NOMO-1 treated with dmso at 0.1 percent for 144 hours (cell line): ENCODE measurements around the gene SHB.
"Not testable (repeated sequence)": the region's sequence is repeated elsewhere in the genome, so short reads cannot be mapped to it uniquely, and the experiment has no call there.

Experiments used
- DNase-seq: peaks from one replicate; lab custom pipeline; 2025; ENCODE audit not compliant: unreplicated experiment; lab: John Stamatoyannopoulos, UW

Gene SHB

DNA sequence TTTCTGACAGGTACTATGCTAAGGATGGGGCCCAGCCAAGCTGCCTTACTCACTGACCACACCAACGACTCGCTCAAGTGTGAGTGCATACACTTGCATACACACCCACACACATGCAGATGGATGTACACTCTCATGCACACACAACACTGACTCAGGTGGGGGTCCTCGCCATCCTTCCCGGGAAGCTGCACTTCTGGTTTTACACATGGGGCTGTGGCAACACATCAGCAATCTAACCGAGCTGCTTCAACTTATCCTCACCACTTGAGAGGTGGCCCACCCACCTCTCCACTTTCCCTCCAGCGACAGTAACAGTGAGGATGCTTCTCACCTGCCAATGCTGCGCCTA is 97.9 kb downstream of the SHB start:
- no peak for DNase-seq

DNA sequence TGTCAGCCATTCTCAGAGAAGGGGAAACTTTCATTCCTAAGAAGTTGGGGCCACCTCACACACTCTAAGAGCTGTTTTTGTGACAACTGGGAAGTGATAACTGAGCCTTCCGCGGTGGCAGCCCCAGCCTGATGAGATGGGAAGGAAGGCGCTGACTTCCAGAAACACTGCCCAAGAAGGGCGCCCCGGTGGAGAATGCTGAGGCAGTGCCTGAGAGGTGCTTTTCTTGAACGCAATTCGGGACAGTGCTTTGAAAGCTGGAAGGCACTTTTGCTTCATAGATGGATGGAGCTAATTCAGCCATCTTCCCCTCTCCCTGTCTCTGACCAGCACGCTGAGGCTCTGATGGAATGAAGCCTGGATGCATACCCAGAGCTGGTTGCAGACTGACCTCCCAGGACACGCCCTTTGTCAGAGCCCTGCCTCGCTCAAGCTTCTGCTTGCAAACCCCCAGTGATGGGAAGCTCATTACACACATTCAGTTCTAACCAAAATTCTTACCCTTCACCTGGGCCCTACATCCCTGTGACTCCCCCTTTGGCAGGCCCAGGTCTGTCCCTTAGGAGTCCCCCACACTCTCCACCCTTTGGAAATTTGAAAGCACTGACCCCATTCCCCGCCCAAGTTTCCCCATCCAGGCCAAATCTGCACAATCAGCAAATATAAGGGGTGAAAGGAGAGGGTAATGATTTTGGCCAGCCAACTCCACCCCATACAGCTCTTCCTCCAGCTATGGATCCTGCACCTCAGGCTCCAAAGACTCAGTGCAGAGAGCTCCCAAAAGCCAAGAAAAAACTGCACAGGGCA is 98.5 kb downstream of the SHB start:
- DNase-seq: no peak

DNA sequence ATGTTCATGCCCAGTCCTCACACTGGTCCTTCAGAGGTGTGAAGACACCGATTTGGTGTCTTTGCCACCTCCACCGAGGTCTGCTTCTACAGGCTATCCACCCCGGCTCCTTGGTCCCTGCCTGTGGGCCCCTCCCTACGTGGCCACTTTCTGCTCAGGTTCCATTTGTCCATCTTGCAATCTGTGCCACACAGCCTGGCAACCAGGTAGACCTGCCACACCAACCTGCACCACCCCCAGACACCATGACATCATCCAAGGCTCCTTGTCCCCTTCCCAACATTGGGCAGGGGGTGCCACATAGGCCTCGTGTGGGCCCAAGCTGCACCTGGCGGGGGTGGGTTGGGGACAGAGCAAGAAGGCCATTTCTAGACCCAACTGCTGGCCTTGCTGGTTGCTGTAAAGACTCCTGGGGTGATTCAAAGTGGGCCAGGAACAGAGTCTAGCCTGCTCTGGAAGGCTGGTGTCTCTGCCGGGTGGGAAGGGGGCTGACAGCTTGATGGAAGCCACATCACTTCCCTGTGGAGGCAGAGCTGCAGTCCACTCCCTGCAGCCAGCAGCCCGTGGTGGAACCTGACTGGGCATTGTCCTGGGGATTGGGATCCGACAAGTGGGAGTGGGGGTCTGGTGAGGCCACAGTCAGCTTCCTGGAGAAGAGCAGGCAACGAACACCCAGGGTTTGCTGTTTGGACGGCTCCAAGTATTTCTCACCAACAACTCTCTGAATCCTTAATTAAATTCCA is 99.3 kb downstream of the SHB start:
- DNase-seq: no peak

DNA sequence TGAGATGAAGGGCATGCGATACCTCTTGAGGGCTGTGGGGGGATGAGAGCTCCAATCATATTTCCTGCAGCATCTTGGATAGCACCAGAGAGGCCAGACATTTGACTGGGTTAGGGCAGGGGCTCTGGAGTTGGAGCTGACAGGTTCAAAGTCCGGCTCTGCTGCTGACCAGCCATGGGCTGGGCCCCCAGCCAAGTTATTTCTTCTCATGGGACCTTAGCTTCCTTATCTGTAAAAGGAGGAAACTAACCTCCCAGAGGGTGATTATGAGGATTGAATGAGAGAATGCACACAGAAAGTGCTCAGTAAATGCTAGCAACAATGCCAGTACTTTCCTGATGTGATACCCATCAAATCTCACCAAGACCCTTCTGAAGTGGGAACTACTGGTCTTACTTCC is 99.9 kb downstream of the SHB start:
- DNase-seq: no peak

DNA sequence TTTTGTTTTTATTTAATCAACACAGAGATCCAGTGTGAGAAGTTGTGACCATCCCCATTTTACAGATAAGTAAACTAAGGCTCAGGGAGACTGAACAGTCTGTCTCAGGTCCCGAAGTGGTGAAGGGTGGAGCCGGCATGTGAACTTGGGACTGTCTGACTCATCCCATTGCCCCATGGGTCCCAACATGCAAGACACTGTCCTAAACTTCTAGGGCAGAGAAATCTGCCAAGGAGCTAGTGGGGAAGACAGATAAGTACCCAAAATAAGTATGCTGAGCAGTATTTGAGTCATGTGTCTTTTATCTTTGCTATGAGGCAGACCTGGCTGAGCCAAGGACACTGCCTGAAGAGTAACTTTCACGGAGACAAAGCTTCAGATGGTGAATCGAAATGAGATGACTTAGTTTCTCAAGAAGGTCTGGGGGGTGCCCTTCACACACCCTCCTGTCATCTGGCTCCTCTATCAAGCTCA is 100.8 kb downstream of the SHB start:
- DNase-seq: no peak

DNA sequence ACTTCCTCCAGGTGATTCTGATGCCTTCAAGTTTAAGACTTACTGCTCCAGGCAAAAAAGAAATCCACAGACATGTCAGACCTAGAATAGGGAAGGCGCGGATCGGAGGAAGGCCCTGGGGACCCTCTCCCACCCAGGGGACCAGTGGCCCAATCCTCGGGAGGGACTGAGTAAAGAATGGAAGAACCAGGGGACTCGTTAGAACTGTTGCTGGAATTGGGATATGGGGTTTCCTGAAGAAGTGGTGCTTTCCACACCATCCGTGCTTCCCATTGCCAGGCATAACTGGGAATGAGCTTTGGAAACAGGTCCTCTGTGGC is 101.3 kb downstream of the SHB start:
- no peak for DNase-seq

DNA sequence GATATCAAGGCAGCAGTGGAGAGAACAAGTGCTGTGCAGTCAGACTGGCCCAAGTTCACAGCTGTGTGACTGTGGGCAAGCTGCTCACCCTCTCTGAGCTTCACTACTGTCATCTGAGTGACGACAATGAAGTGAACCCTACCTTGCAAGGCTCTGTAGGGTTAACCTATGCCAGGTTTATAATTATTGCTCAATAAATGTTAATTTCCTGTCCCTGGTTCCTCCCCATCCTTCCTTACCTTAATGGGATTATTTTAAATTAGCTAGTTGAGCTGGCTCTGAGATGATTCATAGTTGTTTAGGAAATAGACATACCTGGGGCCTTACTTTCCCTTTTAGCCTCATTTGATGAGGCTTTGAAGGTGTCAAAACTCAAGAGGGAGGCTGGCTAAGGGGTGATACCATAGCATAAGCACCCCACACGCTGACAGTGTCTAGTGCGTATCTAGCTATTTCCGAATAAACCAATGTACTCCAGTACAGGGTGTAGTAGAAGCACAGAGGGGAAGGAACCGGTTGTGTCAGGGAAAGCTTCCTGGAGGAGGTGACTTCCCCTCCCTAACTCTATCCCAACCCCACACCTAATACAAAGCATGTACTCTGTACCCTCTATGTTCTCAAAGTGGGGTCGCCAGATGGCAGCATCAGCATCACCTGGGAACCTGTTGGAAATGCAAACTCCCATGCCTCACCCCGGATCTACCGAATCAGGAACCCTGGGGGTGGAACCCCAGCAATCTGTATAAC is 101.8 kb downstream of the SHB start:
- DNase-seq: no peak

DNA sequence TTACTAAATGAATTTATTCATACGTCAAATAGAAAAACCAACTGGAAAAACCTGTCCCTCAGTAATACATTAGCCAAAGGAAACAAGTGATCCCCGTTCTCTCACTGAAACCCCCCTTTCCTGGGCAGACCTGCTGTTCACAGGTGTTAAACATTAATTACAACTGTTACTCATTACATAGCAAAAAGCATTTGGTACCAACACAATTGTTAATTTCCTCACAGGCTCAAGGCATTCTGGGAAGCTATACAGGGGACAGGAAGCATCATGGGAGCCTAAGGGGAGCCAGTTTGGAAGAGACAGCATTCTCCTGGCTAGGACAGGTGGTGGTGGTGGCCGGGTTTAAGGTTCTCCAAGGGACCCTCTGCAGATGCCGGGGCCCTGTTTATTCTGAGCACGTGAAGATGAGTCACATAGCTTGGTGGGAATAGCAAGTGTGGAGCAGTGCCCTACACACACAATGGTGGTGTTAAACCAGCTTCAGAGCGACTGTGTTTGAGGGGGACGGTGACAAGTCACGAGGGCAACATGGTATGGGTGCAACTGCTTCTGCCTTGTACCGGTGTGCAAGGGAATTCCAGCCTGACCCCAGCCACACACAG is 102.5 kb downstream of the SHB start:
- no peak for DNase-seq

DNA sequence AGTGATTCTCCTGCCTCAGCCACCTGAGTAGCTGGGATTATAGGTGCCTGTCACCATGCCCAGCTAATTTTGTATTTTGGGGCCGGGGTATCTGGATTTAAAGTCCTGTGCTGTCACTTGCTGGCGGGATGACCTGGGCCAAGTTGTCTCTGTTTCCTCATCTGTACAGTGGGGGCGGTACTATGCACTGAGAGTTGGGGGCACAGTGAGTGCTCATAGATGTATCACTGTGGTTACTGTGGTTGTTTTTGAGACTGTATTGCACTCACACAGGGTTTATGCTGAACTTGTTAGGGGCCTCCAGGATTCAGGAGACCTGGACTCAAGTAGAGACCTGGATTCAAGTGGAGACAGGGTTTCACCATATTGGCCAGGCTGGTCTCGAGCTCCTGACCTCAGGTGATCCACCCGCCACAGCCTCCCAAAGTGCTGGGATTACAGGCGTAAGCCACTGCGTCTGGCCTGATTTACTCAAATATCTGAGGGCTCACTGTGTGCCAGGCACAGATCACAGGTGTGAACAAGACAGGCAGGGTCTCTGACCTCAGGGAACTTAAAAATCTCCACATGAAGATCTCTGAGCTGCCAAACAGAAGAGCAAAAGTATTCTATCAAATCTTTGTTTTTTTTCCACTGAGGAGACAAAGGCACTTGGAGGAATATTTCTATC is 103.2 kb downstream of the SHB start:
- not testable (repeated sequence) for DNase-seq

DNA sequence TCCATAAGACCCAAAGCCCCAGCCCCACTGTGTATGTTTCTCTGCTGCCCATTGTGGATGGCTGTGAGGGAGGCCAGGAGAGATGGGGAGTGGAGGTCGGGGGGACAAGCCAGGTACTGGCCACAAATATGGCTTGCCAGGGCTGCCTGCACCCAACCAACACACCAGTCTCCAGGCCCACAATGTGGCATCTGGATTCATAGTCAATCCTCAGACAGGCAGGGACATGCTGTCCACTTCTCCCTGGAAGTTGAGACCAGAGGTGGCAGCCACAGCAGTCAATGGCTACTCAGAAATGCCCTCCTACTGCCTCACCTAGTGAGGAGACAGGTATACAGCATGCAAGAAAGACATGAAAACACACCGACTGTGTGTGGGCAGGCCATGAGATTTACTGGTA is 103.9 kb downstream of the SHB start:
- no peak for DNase-seq

DNA sequence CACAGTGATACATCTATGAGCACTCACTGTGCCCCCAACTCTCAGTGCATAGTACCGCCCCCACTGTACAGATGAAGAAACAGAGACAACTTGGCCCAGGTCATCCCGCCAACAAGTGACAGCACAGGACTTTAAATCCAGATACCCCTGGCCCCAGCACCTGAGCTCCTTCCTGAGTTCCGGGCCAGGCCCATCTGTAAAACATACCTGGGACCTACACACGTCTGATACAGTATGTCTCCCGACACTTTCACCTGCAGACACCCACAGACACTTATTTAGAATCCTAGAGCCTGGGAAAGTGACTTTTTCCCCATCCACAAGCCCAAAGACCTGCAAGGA is 104.3 kb downstream of the SHB start:
- no peak for DNase-seq

DNA sequence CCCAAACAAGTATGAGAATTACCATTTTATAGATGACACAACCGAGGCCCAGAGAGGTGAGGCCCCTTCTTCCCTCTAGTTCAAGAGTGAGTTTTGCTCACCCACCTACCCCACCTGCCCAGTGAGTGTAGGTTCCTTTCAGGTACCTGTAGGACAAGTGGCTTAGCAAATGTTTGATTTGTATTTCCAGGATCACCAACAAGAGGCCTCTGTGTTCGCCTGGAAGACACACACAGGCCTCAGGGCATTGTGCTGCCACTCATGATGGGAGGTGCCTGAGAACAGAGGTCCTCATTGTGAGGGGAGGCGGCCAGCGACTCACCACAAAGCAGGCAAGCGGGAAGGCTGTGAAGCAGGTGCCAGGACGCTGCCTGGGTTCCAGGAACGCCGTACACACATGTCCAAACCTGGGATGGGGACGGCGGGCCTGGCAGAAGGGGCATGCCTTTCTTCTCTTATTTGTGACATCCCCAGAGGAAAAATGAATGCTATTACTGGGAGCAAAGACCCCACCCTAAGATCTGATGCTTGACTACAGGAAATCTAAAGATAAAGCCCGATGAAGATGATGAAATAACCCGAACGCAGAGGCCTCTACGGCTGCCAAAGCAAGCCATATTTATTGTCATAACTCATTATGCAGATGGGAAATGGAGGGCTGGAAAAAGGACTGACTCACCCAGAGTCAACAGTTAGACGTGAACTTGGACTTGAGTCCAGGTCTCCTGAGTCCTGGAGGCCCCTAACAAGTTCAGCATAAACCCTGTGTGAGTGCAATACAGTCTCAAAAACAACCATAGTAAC is 104.9 kb downstream of the SHB start:
- peak; percentile 4 for DNase-seq

DNA sequence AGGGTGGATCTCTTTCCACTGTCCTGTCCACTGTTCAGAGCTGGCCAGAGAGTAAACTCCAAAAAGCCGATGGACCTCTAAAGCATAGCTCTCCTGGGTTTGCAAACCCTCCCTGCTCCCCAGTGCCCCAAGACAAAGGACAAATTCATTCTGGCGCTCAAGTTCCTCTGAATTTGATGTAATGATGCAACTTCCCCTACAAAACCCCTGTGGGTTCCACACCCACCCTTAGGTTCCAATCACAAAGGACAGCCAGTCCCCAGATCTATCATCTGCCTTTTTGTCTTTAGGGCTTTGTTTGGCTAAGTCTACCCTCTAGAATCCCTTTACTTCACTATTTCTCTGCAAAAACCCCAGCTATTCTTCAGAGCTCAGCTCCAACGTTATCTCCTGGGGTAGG is 107.7 kb downstream of the SHB start:
- DNase-seq: peak; percentile 2

DNA sequence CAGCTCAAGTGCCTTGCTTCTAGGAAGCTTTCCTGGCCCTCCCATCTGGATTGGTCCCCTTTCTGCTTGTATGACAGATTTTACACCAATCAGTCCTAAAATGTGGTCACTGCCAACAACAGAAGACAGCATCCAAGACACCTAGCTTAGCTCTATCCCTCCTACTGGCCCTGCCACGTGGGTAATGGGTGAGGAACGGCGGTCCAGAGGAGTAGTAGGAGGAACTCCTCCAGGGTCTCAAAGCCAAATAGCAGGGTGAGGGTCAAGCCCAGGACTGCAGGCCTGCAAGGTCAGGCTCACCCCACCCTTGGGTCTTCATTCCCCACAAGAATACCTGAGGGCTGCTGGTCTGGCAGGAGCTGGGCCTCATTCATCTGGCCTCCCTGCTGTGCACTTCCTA is 108.4 kb downstream of the SHB start:
- no peak for DNase-seq

DNA sequence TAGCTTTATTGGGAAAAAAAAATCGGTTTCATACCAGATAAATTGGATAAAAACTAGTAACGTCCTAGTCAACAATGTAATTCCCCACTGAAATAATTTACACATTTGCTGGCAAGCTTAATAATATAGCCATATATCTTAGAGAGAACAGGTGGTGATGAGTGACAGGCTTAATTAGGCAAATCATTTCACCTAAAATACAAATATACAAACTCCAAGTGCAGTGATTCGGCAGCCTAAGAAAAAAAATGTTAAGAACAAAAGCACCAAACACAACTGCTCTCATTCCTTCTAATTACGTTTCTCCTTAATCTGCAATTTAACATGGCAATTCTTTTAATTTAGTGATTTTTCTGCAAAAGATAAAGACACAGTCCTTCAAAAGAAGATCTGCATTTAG is 109.1 kb downstream of the SHB start:
- DNase-seq: no peak

DNA sequence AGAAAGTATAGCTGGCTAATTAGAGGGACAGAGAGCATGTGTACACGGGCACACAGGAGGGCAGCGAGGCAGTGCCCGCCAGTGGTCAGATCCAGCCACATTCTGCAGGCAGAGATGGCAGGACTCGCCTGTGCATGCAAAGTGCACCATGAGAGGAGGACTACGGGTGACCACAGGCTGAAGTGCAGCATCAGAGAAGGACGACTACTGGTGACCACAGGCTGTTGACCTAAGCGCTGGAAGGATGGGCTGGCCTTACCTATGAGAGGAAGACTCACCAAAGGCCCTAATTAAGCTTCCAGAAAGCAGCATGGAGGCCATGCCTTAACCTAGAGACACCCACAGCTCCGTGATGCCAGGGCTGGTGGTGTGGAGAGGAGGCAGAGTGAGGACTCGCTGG is 110.9 kb downstream of the SHB start:
- no peak for DNase-seq

DNA sequence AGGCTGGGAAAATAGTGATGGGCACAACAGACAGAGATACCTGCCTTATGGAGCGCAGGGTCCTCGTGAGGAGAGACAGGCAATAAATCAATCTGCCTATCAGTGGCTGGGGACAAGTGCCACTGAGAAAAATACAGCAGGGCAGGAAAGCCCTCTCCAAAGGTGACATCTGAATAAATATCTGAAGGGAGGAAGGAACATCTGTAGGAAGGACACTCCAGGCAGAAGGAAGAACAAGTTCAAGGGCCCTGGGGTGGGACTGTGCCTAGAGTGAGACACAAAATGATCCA is 111.4 kb downstream of the SHB start:
- no peak for DNase-seq

DNA sequence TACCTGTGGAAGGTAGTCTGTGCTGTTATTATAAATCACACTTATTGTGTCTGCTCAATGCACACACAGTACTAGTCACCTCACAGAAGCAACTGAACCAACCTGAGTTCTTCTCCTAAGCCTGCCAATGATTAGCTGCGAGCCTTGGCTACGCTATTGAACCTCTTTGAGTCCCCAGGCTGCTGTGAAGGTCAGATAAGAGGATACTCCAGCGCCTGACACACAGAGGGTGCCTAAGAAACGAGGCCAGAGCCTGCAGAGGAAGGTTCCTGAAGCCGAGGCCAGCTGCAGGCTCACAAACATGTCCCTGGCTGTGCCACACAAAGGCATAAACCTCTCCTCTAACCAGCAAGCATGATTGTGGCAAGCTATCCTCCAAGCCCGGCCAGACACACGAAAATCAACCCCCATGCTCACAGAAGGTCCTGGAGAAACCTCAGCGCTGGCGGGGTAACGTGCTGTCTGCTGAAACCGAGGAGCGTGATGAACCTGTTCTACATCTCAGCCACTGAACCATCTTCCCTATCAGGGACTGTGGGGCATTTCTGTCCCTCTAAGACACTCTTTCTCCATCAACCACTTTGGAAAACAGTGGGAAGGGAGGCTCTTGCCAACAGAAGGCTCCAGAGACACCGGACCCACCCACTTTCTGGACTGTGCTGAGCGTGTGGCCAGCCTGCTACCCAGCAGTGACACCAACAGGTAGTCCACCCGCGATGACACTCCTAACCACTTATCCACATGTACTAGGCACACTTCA is 111.9 kb downstream of the SHB start:
- DNase-seq: no peak

DNA sequence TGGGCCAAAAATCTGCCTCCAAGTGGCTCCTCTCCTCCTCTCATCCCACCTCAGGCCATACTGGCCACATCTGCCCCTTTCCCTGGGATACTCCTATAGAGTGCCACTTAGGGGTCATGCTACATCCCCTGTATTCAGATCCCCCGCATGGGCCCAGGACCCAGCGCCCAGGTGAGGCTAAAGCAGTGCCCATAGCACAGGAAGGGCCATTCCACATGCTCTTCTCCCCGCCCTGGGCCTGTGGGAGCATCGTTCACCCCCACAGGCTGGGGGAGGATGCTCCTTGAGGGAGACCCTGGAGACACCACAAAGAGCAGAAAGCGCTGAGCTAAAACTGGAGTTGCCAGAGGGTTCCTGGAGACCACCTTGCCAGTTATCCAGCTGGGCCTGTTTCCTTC is 112.6 kb downstream of the SHB start:
- DNase-seq: no peak
